H9 (cell line): ENCODE measurements around the gene ARRB1. TPM values are rescaled to one million over a fixed set of nuclear protein-coding genes. Genes with fewer than 3 reads are reported as not detected.

Source experiments
- DNase-seq: peaks from one replicate; pipeline ENCODE4 v3.0.0-alpha.2; 2017
- H2AFZ ChIP-seq: one replicate; pipeline ENCODE4 v1.6.1; 2013; ENCODE audit warnings: mild to moderate bottlenecking, low read length, control low read depth, moderate library complexity
- H2AK5ac ChIP-seq: 2 replicates; pipeline ENCODE4 v1.6.1; 2013; ENCODE audit warnings: low read length, control low read depth, mixed read lengths; ENCODE audit not compliant: insufficient read length
- H2BK120ac ChIP-seq: one replicate; pipeline ENCODE4 v1.6.1; 2013; ENCODE audit warnings: low read depth, mild to moderate bottlenecking, low read length, control low read depth, inconsistent platforms; ENCODE audit not compliant: poor library complexity, severe bottlenecking
- H2BK12ac ChIP-seq: 2 replicates; pipeline ENCODE4 v1.6.1; 2013; ENCODE audit warnings: low read length, control low read depth, mixed read lengths, low read depth; ENCODE audit not compliant: insufficient read length
- H2BK15ac ChIP-seq: 2 replicates; pipeline ENCODE4 v1.6.1; 2013; ENCODE audit warnings: low read depth, low read length, control low read depth
- H2BK20ac ChIP-seq: one replicate; pipeline ENCODE4 v1.6.1; 2013; ENCODE audit warnings: low read depth, mild to moderate bottlenecking, low read length, control low read depth, inconsistent platforms; ENCODE audit not compliant: poor library complexity, severe bottlenecking
- H2BK5ac ChIP-seq: 2 replicates; pipeline ENCODE4 v1.6.1; 2013; ENCODE audit warnings: low read length, control low read depth, mixed read lengths; ENCODE audit not compliant: insufficient read length
- H3K14ac ChIP-seq: 2 replicates; pipeline ENCODE4 v1.6.1; 2013; ENCODE audit warnings: low read length, control low read depth; ENCODE audit not compliant: insufficient read depth
- H3K18ac ChIP-seq: 2 replicates; pipeline ENCODE4 v1.6.1; 2013; ENCODE audit warnings: low read depth, mild to moderate bottlenecking, mixed read lengths, low read length, control low read depth; ENCODE audit not compliant: insufficient read length
- H3K23ac ChIP-seq: 2 replicates; pipeline ENCODE4 v1.6.1; 2013; ENCODE audit warnings: low read length, control low read depth, mixed read lengths, low read depth; ENCODE audit not compliant: insufficient read length
- H3K23me2 ChIP-seq: 2 replicates; pipeline ENCODE4 v1.6.1; 2013; ENCODE audit warnings: low read depth, mild to moderate bottlenecking, mixed read lengths, low read length, control low read depth; ENCODE audit not compliant: insufficient read length, poor library complexity, severe bottlenecking
- H3K27ac ChIP-seq: 2 replicates; pipeline ENCODE4 v1.5.1; 2013; ENCODE audit warnings: low read length, control low read depth, mixed read lengths, low read depth; ENCODE audit not compliant: insufficient read length
- H3K27me3 ChIP-seq: 2 replicates; pipeline ENCODE4 v1.6.1; 2013; ENCODE audit warnings: low read length, control low read depth, inconsistent platforms; ENCODE audit not compliant: insufficient read depth
- H3K4ac ChIP-seq: 2 replicates; pipeline ENCODE4 v1.6.1; 2013; ENCODE audit warnings: low read depth, mild to moderate bottlenecking, control low read depth, inconsistent platforms, low read length, moderate library complexity
- H3K4me1 ChIP-seq: 2 replicates; pipeline ENCODE4 v1.6.1; 2013; ENCODE audit warnings: low read length, control low read depth, inconsistent platforms; ENCODE audit not compliant: insufficient read depth
- H3K4me2 ChIP-seq: 2 replicates; pipeline ENCODE4 v1.6.1; 2013; ENCODE audit warnings: low read length, control low read depth, mixed read lengths; ENCODE audit not compliant: insufficient read length, insufficient read depth
- H3K56ac ChIP-seq: 2 replicates; pipeline ENCODE4 v1.6.1; 2013; ENCODE audit warnings: low read depth, mild to moderate bottlenecking, mixed read lengths, low read length, control low read depth; ENCODE audit not compliant: insufficient read length
- H3K79me1 ChIP-seq: 2 replicates; pipeline ENCODE4 v1.6.1; 2013; ENCODE audit warnings: low read depth, mild to moderate bottlenecking, moderate library complexity, low read length, control low read depth, inconsistent platforms; ENCODE audit not compliant: insufficient read depth, poor library complexity, severe bottlenecking
- H3K79me2 ChIP-seq: 2 replicates; pipeline ENCODE4 v1.6.1; 2013; ENCODE audit warnings: low read length, control low read depth, inconsistent platforms; ENCODE audit not compliant: insufficient read depth
- H3K9ac ChIP-seq: 2 replicates; pipeline ENCODE4 v1.6.1; 2013; ENCODE audit warnings: low read length, control low read depth, mixed read lengths; ENCODE audit not compliant: insufficient read length; ENCODE audit errors: extremely low read depth
- H3K9me3 ChIP-seq: one replicate; pipeline ENCODE4 v1.6.1; 2013; ENCODE audit warnings: low read depth, low read length, inconsistent platforms; ENCODE audit not compliant: control insufficient read depth
- H3T11ph ChIP-seq: one replicate; pipeline ENCODE4 v1.6.1; 2013; ENCODE audit warnings: mild to moderate bottlenecking, low read length, control low read depth, inconsistent platforms
- H4K20me1 ChIP-seq: one replicate; pipeline ENCODE4 v1.6.1; 2013; ENCODE audit not compliant: control insufficient read depth, insufficient read length, insufficient read depth
- H4K5ac ChIP-seq: 2 replicates; pipeline ENCODE4 v1.6.1; 2013; ENCODE audit warnings: low read depth, mild to moderate bottlenecking, mixed read lengths, low read length, control low read depth; ENCODE audit not compliant: insufficient read length
- H4K8ac ChIP-seq: replicated peaks from 2 replicates; pipeline ENCODE4 v1.6.1; 2013; ENCODE audit warnings: low read length, control low read depth, mixed read lengths, low read depth; ENCODE audit not compliant: insufficient read length
- H4K91ac ChIP-seq: 2 replicates; pipeline ENCODE4 v1.6.1; 2013; ENCODE audit warnings: low read depth, mild to moderate bottlenecking, moderate library complexity, mixed read lengths, low read length, control low read depth; ENCODE audit not compliant: insufficient read length
- H3K27ac Mint-ChIP-seq, 3 experiments: 2 replicates in 2 of 3; 3 replicates in 1 of 3; pipeline ENCODE4 v1.8.0; 2020 to 2021; ENCODE audit warnings: mixed read lengths in 3 of 3, mild to moderate bottlenecking in 1 of 3, moderate library complexity in 1 of 3
- H3K27me3 Mint-ChIP-seq: 2 replicates; pipeline ENCODE4 v1.8.0; 2021; ENCODE audit warnings: low read depth, mild to moderate bottlenecking, moderate library complexity, mixed read lengths
- H3K36me3 Mint-ChIP-seq, 3 experiments: 2 replicates in 2 of 3; 3 replicates in 1 of 3; pipeline ENCODE4 v1.8.0; 2020 to 2021; ENCODE audit warnings: low read depth in 3 of 3, mixed read lengths in 3 of 3; ENCODE audit not compliant: insufficient read depth in 1 of 3
- H3K4me1 Mint-ChIP-seq, 2 experiments: 2 replicates each; pipeline ENCODE4 v1.8.0; 2020; ENCODE audit warnings: mixed read lengths in 2 of 2
- H3K4me3 Mint-ChIP-seq, 2 experiments: 2 replicates in 1 of 2; 3 replicates in 1 of 2; pipeline ENCODE4 v1.8.0; 2020 to 2021; ENCODE audit warnings: mild to moderate bottlenecking in 2 of 2, mixed read lengths in 2 of 2, moderate library complexity in 1 of 2
- H3K9me3 Mint-ChIP-seq, 2 experiments: 2 replicates in 1 of 2; 3 replicates in 1 of 2; pipeline ENCODE4 v1.8.0; 2020; ENCODE audit warnings: mild to moderate bottlenecking in 2 of 2, mixed read lengths in 2 of 2, moderate library complexity in 1 of 2
- WGBS: extraction: QIAGEN DNeasy Blood & Tissue Kit; methylation state at CpG from one replicate; pipeline ENCODE4 v1.1.7; 2013; ENCODE audit warnings: missing lambda C conversion rate, low lambda C conversion rate, mixed read lengths; ENCODE audit not compliant: insufficient read length; ENCODE audit errors: extremely low coverage; 5-methylcytosine and 5-hydroxymethylcytosine counted together
- total RNA-seq: library from RNA; stranded (reverse); gene quantifications from 2 replicates; pipeline ENCODE4 v1.2.1, GENCODE V29; 2021
- TF ChIP-seq, protein P1 (sequence below): fragments of 200-600 bp; sonication (generic); conservative IDR thresholded peaks from 3 replicates; pipeline ENCODE4 v1.8.0; 2021; ENCODE audit warnings: antibody characterized with exemption, mild to moderate bottlenecking

ARRB1 gene
- total RNA-seq, 1 experiment from 2014 or later = 20.6 TPM

DNA sequence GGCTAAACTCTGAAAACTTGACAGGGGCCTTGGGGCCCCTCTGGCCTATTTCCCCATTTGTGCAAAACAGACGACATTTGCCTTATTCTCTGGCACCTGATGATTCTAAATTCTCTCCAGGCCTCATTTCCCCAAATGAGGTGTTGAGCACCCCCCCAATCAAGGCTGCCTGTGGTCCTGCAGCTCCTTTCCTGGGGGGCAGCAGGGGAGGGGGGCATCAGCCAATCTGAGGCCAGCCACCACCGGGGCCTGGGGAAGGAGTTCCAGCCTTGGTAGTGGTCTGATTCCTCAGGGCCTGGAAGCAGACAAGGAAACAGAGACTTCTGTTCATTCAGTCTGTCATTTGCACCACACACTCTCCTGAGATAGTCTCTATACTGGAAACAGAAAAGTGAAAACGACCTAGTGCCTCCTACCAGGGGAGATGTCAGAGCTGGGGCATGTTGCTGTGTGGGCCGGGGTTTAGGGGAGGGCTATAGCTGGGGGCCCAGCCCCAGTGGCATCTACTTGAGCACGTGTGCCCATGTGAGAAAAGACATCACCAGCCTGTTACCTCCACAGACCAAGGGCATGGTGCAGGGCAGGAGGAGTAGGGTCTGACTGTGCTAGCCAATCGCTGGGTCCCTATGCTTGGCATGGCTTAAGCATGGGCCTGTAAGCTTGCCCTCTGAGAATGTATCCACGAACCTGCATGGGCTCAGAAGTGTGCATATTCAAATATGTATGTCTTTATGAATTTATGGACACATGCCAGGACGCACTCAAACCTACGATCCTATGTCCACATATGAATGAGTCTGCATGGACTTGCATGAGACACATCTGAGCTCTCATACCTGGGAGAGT, 112.6 kb downstream of the ARRB1 start:
- Histone ChIP-seq H3K79me1 (no peaks in the 10 kb centered on the region), H2BK15ac (no peak overlapping the region), H3T11ph (no peak overlapping the region), H3K23me2 (peaks cover 10% of the 10 kb centered on the region), H2AFZ (no peak overlapping the region), H4K91ac (no peak overlapping the region), H3K4ac (no peak overlapping the region), H2BK120ac (no peak overlapping the region), H2BK5ac (no peak overlapping the region), H3K14ac (no peak overlapping the region), H4K8ac (no peak overlapping the region), H3K27ac (no peak overlapping the region), H3K79me2 (0 out of 2 replicates have a peak, but pooled peaks cover 2% of the 10 kb centered on the region), H3K9me3 (no peaks in the 10 kb centered on the region), H3K56ac (no peak overlapping the region), H3K4me1 (peaks cover 5% of the 10 kb centered on the region), H3K18ac (no peak overlapping the region), H3K27me3 (peaks cover 20% of the 10 kb centered on the region; the same call in 1 of the 2 replicates), H2BK12ac (no peak overlapping the region), H3K9ac (no peak overlapping the region), H2AK5ac (no peak overlapping the region), H3K4me2 (no peak overlapping the region), H2BK20ac (no peak overlapping the region), H3K23ac (no peak overlapping the region), H4K20me1 (no peaks in the 10 kb centered on the region), H4K5ac (no peak overlapping the region)
- Mint-ChIP-seq H3K4me1 (peaks cover 26 to 46% of the 10 kb centered on the region in 2 experiments), H3K9me3 (no peaks in the 10 kb centered on the region), H3K36me3 (no peaks in the 10 kb centered on the region; a peak in 1 of 7 replicates), H3K27ac (no peak overlapping the region), H3K4me3 (peak overlapping the region in 1 of 2 experiments; percentile 28; a peak in 2 of 5 replicates), H3K27me3 (peaks cover 54% of the 10 kb centered on the region)
- DNase-seq = no peak
- TF ChIP-seq, protein P1, sequence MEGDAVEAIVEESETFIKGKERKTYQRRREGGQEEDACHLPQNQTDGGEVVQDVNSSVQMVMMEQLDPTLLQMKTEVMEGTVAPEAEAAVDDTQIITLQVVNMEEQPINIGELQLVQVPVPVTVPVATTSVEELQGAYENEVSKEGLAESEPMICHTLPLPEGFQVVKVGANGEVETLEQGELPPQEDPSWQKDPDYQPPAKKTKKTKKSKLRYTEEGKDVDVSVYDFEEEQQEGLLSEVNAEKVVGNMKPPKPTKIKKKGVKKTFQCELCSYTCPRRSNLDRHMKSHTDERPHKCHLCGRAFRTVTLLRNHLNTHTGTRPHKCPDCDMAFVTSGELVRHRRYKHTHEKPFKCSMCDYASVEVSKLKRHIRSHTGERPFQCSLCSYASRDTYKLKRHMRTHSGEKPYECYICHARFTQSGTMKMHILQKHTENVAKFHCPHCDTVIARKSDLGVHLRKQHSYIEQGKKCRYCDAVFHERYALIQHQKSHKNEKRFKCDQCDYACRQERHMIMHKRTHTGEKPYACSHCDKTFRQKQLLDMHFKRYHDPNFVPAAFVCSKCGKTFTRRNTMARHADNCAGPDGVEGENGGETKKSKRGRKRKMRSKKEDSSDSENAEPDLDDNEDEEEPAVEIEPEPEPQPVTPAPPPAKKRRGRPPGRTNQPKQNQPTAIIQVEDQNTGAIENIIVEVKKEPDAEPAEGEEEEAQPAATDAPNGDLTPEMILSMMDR = no peak
- no CpG with 5 or more reads among the region's 9 CpGs for WGBS
